Measurements from ENCODE around the gene TLNRD1. TPM values are rescaled to one million over a fixed set of nuclear protein-coding genes. Genes with fewer than 3 reads are reported as not detected.

Gene TLNRD1
- total RNA-seq, 4 donors from 2014 or later: 20.8 to 57.2 (median 28.2) TPM

GRCh38 chr15:81046290-81046689 lies 45.6 kb downstream of the TLNRD1 start:
- Histone ChIP-seq H3K27ac (no peak overlapping the region), H3K4me3 (no peak overlapping the region), H3K4me1 (no peaks in the 10 kb centered on the region), H3K9me3 (no peaks in the 10 kb centered on the region), H3K36me3 (no peaks in the 10 kb centered on the region), H3K27me3 (no peaks in the 10 kb centered on the region)
- no peak for TF ChIP-seq CTCF (IDR thresholded peaks at IDR 0.05)
- TF ChIP-seq EP300 (IDR thresholded peaks at IDR 0.05; ENCODE audit: low read depth): no peak
- no peak for TF ChIP-seq POLR2AphosphoS5 (IDR thresholded peaks at IDR 0.05)
- no peak for TF ChIP-seq POLR2A (IDR thresholded peaks at IDR 0.05)
- in situ Hi-C loops (cut with MboI; ENCODE audit: low pct_ligation_motif_present in 1 of 4, low pct_unique_long_range_greater_than_20kb in 1 of 4, low sequenced_read_pairs in 3 of 4): no loop called here
- no peak for DNase-seq
- WGBS, 2 donors (ENCODE audit: low coverage in 1 of 2): 82% methylated on average over 2 of the region's 2 CpGs; no CpG with 5 or more reads in 1 of the 2 donors
- intact Hi-C loops (cut with DNase I; ENCODE audit: low total_unique reads): no loop called here

- Histone ChIP-seq H3K36me3 (no peaks in the 10 kb centered on the region), H3K4me1 (no peaks in the 10 kb centered on the region), H3K9me3 (no peaks in the 10 kb centered on the region), H3K4me3 (no peak overlapping the region), H3K27ac (no peak overlapping the region), H3K27me3 (no peaks in the 10 kb centered on the region)
- in situ Hi-C loops (cut with MboI; ENCODE audit: low pct_ligation_motif_present in 1 of 4, low pct_unique_long_range_greater_than_20kb in 1 of 4, low sequenced_read_pairs in 3 of 4): no loop called here
- TF ChIP-seq CTCF (IDR thresholded peaks at IDR 0.05): no peak
- no peak for TF ChIP-seq POLR2AphosphoS5 (IDR thresholded peaks at IDR 0.05)
- TF ChIP-seq POLR2A (IDR thresholded peaks at IDR 0.05): no peak
- no peak for TF ChIP-seq EP300 (IDR thresholded peaks at IDR 0.05; ENCODE audit: low read depth)
- DNase-seq: no peak
- intact Hi-C loops (cut with DNase I; ENCODE audit: low total_unique reads): no loop called here
- 83 to 91% methylated on average over 3 of the region's 3 CpGs for WGBS, 2 donors (ENCODE audit: low coverage in 1 of 2)
Observed at GRCh38 chr15:81047928-81048327, 47.2 kb downstream of the TLNRD1 start.

GRCh38 chr15:81049835-81050234 lies 49.1 kb downstream of the TLNRD1 start:
- WGBS, 2 donors (ENCODE audit: low coverage in 1 of 2): 73 to 85% methylated on average over 4 of the region's 4 CpGs
- H3K27me3 ChIP-seq: no peaks in the 10 kb centered on the region
- H3K36me3 ChIP-seq: no peaks in the 10 kb centered on the region
- in situ Hi-C loops (cut with MboI; ENCODE audit: low pct_ligation_motif_present in 1 of 4, low pct_unique_long_range_greater_than_20kb in 1 of 4, low sequenced_read_pairs in 3 of 4): no loop called here
- TF ChIP-seq POLR2A (IDR thresholded peaks at IDR 0.05) (no peak), POLR2AphosphoS5 (IDR thresholded peaks at IDR 0.05) (no peak), EP300 (IDR thresholded peaks at IDR 0.05; ENCODE audit: low read depth) (no peak), CTCF (IDR thresholded peaks at IDR 0.05) (no peak)
- no peaks in the 10 kb centered on the region for H3K9me3 ChIP-seq
- no peaks in the 10 kb centered on the region for H3K4me1 ChIP-seq
- no peak overlapping the region for H3K27ac ChIP-seq
- intact Hi-C loops (cut with DNase I; ENCODE audit: low total_unique reads): no loop called here
- no peak for DNase-seq
- no peak overlapping the region for H3K4me3 ChIP-seq

- Histone ChIP-seq H3K27ac (no peak overlapping the region), H3K9me3 (no peaks in the 10 kb centered on the region), H3K27me3 (no peaks in the 10 kb centered on the region), H3K4me3 (no peak overlapping the region), H3K4me1 (no peaks in the 10 kb centered on the region), H3K36me3 (no peaks in the 10 kb centered on the region)
- no peak for TF ChIP-seq POLR2A (IDR thresholded peaks at IDR 0.05)
- TF ChIP-seq POLR2AphosphoS5 (IDR thresholded peaks at IDR 0.05): no peak
- no peak for TF ChIP-seq EP300 (IDR thresholded peaks at IDR 0.05; ENCODE audit: low read depth)
- TF ChIP-seq CTCF (IDR thresholded peaks at IDR 0.05): no peak
- intact Hi-C loops (cut with DNase I; ENCODE audit: low total_unique reads): no loop called here
- DNase-seq: no peak
- in situ Hi-C loops (cut with MboI; ENCODE audit: low pct_ligation_motif_present in 1 of 4, low pct_unique_long_range_greater_than_20kb in 1 of 4, low sequenced_read_pairs in 3 of 4): no loop called here
Observed at GRCh38 chr15:81050259-81050658, 49.5 kb downstream of the TLNRD1 start.

Data from transverse colon (tissue), 4 donors.